Activated T-cell treated with anti-CD3 and anti-CD28 coated beads for 4 hours (primary cell): ENCODE results near the gene ZBTB14.

Experiments used
- DNase-seq: peaks from one replicate; pipeline ENCODE4 v3.0.0-alpha.2; 2020

ZBTB14 gene, protein sequence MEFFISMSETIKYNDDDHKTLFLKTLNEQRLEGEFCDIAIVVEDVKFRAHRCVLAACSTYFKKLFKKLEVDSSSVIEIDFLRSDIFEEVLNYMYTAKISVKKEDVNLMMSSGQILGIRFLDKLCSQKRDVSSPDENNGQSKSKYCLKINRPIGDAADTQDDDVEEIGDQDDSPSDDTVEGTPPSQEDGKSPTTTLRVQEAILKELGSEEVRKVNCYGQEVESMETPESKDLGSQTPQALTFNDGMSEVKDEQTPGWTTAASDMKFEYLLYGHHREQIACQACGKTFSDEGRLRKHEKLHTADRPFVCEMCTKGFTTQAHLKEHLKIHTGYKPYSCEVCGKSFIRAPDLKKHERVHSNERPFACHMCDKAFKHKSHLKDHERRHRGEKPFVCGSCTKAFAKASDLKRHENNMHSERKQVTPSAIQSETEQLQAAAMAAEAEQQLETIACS

DNA sequence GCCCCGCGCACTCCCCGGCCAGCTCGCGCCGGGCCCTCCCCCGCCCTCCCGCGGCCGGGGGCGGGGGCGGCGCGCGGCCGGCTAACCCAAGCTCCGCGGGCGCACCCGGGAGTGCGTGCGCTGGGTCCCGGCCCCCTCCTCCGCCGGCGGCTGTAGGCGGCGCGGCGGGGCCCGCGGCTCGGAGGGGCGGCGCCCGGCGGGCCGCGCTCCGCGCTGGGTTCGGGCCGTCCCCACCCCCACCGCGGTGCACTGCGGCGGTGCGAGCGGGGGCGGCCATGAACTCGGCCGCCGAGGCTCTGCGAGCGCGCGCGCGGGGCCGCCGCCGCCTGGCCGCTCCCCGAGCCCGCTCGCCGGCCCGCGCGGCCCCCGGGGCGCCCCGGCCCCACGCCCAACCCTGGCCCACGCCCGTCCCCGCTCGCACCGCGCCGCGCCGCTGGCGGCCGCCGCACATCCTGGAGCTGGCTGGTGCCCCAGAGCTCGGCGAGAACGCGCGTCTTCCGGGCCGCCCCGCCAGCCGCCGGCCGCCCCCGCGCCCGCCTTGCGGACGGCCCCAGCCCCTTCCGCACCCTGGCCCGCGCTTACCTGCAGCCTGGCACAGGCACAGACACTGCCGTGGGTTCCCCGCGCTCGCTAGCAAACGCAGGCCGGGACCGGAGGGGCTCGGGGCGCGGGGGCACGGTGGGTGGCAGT is at the start of gene ZBTB14:
TSS of gene ZBTB14 (minus strand) at position 496 of the 690 bp plus-strand sequence. CDS start 2,480 bp downstream, outside the sequence.
- peak; percentile 41 for DNase-seq

DNA sequence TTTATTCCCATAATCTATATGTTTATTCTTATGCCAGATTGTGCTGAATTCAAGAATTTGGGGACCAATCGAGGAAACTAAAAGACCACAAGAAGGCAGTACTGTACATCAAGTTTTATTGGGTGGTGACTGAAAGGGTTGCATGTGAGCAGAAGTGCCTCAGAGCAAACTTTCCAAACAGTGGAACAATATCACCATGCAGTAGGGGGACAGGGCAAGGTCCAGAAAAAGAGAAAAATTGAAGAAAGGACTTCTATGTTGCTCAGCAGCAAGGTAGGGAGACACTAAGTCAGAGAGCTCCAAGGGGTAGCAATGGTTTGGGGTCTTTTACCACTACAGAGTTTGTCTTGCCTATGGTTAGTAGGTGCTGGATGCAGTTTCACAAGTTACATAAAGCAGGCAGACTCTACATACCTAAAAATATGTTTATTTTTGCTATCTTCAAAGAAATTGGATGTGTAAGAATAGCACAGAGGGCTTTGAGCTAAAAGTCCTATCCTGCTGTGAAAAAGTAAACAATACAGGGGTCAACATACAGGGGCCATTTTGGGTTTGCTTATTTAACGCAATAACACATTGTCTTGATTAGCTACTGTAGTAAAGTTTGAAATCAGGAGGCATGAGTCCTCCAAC is 43.8 kb upstream of the ZBTB14 start:
- DNase-seq = no peak

DNA sequence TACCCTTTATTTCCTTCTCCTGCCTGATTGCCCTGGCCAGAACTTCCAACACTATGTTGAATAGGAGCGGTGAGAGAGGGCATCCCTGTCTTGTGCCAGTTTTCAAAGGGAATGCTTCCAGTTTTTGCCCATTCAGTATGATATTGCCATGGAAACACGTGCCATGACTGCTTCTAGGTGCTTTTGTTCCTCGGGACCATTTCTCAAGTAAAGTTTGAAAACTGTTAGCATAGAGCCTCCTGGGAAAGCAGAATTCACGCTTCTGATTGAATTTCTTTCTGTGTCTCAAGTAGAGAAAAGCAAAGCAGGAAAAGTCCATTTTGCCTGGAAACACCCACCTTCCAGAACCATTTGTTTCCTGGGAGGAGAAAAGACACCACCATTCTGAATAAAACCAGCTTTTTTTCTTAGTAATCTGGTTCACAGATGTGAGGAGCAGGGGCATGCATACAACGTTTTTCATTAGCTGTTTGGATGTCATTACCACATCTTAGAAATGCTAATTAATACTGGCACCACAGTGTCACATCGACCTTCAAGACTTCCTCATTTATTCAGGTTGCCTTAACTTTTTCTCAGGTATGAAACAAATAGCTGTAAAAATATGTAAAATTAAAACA is 39.0 kb upstream of the ZBTB14 start:
- DNase-seq = no peak

DNA sequence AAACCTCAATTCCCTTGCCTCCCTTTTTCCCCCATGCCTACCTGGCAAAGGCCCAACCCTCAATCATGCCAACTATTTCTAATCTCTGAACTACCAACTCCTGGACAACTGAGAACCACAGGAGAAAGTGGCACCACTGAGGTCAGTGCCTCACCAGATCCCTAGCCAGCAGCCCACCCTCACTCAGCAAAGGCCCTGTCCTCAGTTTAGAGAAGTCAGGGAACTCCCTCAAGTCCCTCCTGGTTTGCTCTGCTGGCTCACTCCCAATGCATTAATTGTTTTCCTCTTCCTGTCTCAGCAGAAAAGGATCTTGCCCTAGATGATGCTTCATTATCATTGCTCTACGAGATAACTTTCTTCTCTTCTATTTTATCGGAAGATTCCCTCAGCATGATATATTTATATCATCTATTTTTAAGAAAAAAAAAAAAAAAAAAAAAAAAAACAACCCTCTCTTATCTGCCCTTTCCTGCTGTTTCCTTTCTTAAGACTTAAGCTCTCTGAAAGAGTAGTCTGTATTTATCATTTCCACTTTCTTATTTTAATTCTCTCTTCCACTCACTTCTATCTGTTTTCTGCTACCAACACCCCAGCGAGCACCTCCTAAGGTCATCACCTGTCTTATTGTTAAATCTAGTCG is 22.7 kb upstream of the ZBTB14 start:
- no peak for DNase-seq

DNA sequence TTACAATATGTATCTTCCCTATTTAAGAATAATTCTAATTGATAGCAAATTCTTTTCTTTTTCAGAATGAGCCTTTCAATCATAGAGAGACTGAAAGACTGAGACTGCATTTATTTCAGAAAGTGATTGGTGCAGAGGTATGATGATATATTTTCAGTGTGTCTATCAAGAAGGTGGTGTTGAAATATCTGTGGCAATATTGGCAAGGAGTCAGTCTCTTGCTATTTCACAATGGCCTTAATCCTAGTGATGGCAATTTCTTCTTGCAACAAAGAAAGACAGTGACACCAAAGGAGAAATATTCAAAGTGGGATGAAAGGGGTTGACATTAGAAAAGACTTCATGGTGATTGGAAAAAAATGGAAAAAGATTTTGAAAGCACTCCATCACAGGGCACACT is 21.7 kb upstream of the ZBTB14 start:
- DNase-seq = no peak

DNA sequence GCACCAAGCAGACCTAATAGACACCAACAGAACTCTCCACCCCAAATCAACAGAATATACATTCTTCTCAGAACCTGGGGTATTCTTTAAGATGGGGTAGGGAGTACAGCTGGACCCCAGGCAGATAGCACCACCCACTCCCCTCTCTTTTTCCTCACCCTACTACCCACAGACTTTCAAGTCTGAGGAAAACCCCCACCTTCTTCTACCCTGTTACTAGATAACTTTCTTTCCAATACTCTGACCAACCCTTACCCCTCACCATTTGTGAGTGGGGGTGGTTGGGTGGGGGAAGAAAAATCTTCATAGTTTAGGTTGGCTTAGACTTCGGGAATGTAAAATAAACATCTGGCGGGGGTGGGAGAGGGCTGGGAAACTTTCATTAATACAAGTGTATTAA is 20.3 kb upstream of the ZBTB14 start:
- no peak for DNase-seq

DNA sequence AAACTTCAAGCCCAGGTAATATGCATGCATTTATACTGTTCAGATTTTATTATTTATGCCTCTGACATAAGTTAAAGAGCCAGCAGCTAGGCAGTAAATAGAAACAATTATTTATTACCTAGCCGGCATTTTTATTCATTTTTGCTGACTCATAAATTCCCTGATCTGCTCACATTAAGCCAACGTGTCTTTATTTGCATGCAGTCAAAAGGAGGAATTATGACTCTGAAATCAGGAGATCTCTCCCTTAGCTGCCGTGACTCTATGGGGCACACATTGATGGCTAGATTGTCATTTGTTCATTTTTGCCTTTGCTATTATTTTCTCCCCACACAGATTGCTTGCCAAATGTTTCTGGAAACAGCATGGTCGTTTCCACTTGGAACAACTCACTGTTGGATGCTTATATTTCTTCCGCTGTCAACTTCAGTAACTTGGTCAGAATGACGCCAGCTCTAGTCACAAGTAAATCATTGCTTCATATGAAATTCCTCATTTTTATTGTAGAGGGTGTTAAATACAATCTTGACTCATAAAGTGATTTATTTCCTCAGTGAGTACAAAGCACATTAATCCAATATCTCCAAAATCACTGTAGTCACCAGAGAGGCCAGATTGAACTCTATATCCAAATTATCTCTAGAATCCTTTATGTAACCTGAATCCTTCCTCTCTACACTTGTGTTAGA is 15.9 kb upstream of the ZBTB14 start:
- no peak for DNase-seq

DNA sequence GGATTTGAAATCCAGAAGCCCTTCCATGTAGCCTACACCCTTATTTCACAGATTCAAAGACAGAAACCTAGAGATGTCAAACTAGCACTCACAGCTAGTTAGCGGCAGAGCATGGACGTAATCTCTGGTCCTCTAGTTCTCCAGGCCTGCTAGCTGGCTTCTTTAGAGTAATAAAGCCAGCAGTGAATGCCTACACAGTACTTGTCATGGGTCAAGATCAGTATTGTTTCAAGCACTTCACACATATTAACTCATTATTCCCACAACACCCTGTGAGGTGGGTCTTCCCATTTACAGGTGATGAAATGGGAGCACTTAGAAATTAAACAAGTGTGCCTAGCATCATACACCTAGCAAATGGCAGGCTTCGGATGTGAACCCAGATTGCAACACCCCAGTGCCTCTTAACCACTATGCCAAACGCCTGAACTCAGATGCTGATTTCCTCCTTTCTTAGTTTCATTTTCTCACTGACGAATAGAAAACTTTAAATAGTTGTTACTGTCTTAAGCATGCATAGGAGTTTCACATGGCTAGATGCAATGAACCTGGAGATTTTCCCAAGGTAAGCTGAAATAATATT is 14.5 kb upstream of the ZBTB14 start:
- no peak for DNase-seq

DNA sequence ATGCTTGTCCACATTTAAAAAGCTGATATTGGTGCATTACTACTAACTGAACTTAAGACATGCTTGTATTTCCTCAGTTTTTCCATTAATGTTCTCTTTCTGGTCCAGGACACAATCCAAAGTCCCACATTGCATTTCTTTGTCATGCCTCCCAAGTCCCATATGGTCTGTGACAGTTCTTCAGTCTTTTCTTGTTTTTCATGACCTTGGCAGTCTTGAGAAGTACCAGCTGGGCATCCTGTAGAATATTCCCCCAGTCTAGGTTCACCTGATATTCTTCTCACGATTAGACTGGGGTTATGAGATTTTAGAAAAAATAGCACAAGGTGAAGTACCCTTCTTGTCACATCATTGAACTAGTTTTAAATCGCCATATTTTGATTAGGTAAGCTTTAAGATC is 10.3 kb upstream of the ZBTB14 start:
- DNase-seq = no peak

DNA sequence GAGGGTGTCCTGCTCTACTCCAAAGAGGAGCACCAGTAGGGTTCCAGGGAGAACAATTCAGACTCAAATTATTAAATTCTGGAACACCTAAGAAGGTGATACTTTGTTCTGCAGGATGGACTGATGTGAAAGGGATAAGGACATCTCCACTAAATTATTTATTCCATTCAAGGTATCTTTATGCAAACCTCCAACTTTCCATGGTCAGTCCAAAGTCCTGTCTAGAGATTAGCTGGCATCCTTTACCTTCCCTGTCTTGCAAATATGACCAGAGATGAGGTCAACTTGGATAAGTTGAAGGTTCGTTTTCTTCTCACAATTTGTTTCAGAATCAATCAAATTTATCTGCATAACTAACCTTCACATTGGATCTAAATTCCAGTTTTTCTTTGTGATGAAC is 8.7 kb upstream of the ZBTB14 start:
- DNase-seq = no peak

DNA sequence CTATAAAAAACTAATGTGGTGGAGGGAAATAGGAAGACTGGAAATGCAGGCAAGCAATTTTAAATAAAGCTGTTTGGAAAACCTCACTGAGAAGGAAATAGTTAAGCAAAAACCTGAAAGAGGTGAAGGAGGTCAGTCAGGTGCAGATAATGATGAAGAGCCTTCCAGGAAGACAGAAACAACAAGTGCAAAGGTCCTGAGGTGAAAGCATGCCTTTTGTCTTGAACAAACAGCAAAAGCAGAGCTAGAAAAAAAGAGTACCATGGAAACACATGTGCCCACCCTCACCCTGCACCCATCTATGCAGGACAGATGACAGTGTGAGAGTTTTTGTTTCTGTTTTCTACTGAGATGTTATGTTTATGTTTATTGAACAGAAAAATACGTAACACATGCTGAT is 8.1 kb upstream of the ZBTB14 start:
- no peak for DNase-seq

DNA sequence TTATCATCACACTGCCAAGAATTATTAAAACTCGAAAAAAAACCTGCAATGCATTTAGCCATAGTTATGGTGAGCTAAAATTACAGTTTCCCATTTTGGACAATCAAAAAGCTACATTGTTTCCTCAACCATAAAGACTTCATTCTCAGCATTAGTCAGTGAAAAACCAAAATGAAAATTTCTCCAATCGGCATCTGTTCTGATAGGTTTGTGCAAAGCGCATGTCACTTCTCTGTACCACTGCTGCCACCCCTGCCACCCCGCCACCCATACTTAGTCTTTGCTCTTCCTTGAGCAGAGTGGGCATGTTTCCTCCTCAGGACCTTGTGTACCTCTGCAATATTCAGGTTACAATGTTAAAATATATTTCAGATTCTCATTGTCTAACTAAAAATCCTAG is 7.1 kb upstream of the ZBTB14 start:
- DNase-seq = no peak

DNA sequence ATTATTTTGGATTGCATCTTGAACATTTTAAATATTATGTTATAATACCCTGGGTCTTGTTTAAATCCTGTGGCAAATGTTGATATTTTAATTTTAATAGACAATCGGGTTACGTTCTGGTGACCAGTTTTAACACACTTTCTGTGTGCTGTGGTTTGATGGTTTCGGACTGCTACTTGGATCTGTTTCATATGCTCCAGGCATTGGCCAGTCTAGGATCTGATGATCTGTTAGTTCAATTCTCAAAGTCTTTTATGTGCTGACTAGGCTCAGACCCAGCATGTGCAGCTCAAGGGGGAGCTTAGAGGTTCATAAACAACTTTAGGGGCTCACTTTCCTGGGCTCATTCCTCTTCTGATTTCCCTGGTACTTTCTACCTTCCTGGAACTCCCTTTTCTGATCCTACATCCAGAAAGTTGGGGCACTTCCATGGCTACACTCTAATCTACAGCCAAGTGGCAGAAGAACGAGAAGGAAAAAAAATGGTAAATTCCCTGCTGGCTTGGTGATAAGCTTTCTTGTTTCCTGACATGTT is 5.0 kb upstream of the ZBTB14 start:
- DNase-seq = no peak

DNA sequence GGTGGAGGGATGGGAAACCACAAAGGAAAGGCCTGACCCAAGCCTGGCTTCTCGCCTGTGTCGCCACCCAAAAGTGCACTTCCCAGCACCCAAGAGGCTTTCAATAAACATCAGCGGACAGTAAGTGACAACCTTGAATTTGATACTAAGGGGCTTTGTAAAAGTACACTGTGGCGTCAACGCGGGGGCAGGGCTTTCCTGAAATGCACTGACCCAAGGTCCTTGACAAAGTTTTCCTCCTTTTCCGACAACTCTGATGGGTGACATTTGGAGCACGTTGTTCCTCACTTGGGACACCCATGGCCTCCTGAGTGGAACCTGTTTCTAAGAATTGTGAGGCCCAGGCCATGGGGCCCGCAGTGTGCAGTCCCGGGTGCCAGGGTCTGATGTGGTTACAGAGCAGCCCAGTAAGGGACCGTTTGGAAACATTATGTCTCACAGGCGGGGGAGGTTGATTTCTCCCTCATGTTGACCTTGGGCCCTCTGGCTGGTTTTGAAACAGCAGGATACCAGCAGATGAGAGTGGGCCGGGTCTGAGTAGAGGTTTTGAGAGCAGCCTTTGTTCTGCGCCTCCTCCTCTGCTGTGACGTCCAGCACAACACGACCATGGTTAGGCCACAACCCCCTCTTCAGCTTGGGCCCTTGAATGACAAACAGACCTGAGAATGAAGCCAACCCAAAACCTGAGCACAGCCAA is 2.8 kb upstream of the ZBTB14 start:
- no peak for DNase-seq

DNA sequence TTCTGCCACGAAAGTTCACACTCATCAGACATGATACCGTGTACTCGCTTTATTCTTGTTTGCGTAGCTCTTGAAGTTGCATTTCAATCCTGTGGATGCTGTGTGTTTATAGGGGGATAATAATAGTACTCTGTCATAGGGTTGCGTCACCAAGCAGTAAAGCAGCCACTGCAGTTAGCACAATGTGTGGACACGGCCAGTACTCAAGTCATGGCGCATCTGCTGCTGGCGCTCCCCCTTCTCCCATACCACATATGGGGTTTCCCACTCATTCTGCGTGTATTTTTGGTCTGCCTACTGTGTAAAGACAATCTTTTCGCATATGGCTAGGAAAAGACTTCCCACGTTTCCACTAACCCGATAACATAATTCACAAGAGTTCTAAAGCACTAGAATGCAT is 2.1 kb upstream of the ZBTB14 start:
- no peak for DNase-seq

DNA sequence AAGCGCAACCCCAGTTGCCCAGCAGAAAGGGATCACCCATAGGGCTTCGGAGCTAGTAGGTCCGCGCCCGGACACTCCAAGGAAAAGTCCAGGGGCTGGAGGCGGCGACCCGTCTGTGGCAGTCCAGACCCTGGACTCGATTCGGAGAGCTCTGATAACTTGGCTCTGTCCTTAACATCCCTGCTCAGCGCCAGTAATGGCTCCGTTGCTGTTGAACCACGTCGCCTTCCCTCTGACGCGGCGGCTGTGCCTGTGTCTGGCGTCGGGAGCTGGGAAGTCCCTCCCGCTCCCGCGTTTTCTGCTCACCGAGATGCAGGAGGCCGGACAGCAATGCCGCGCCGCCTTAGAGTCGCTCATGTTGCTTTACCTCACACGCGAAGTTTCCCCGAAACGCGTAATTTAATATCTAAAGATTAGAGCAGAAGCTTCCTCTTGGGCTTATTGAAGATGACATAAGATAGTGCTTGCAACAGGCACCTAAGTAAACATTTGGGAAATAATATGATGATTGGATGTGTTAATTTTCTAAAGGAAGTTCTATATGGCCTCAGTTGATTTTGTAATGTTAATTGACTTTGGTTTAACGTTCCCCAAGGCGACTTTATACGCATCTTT is 1.3 kb upstream of the ZBTB14 start:
- DNase-seq = peak; percentile 29

DNA sequence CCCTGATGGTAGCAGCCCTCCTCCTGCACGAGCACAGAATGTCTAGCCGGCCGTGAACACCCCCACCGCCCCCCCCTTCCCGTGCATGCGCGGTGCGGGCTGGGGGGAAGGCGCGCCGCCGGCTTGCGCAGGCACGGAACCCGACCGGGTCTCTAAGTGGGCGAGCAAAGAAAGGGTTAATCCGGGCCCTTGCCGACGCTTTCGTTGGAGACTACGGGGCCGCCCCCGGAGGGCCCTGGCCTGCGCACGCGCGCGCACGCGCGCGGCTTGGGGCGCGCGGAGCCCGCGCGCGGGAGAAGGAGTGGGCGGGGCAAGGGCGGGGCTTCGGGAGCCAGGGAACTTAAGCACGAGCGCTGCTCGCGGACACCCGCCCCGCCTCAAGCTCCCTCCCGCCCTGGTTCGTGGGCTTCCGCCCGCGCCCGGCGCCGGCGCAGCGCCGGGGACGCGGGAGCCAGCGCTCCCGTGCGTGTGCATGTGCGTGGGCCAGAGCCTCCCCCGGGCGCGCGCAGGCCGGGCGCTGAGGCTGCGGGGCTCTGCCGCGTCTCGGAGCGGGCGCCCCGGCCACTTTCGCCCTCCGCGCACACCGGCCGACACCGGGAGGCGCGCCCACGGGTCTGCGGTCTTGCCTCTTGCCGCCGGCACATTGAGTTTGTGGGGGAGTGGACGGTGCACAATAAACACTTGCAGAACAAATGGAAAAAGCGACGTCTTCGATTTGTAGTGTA is 617 bp upstream of the ZBTB14 start:
- peak; percentile 92 for DNase-seq

DNA sequence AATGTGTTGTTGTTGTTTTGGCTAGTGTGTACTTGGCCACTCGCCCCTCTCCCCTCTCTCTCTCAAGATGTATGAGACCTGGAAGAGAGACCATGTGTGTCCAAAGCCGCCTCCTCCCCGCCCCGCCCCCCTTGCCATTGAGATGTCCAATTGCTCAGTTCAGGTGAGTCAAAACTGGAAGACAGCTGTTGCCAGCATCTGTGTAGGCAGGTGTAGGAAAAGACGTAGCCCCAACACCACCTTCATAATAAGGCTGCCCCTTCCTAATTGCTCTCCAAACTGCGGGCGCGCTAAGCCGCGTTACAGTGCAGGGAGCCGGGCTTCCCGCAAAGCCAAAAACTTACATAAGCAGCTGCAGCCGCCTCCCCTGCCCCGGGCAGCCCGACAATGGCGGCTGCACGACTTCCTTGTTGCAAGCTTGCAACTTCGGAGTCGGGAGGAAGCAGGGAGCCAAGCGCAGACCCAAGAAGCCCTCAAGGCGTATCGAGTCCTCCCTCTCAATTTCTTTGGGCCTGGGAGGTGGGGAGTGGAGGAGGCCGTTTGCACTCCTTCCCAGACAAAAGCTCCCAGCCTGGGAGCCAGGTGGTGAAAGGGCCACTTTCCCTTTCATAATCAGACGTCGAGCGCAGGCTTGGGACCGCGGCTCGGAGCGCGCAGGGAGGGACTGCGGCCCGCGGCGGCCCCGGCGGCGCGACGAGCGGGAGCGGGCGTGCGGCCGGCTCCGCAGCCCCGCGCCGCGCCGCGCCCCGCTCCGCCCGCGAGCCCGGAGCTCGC is 882 bp downstream of the ZBTB14 start:
- DNase-seq = peak; percentile 35

DNA sequence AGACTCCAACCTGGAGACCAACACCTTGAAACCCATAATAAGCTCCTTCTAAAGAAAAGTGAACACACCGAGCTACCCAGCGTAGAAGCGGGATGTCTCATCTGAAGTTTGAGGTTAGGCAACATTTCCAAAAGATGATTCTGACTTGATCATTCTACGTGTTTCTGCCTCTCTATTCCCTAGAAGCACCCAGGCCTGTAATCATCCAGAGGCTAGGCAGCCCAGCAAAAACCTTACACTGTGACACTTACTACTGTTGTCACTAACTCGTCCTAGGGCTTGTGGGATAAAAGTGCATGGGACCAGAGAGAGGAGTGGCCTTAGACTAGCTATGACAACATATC is 1.4 kb downstream of the ZBTB14 start:
- DNase-seq = no peak
